ENCODE data around the gene TRAF3.
"Not testable (repeated sequence)": the region's sequence is repeated elsewhere in the genome, so short reads cannot be mapped to it uniquely, and the experiment has no call there.

DNA sequence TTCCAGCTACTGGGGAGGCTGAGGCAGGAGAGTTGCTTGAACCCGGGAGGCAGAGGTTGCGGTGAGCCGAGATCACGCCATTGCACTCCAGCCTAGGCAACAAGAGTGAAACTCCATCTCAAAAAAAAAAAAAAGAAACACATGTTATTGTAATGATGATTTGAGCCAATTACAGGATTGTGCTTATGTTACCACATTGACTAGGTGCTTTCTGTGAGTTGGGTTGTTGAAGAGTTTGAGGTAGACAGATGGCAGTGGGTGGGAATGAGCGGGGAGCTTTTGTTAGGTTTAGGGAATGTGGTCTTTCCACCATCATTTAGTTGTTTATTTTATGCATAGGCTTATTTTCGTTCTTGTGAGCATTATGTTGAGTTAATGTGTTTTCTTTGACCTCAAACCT, 45.6 kb downstream of the TRAF3 start:
- not testable (repeated sequence) for TF ChIP-seq POLR2AphosphoS5 (IDR thresholded peaks at IDR 0.05; ENCODE audit: low read depth); CTCF (IDR thresholded peaks at IDR 0.05; ENCODE audit: insufficient read depth, low read length)

Data from HL-60 (cell line).